H1 (cell line): ENCODE data around the gene RALGDS. TPM values are rescaled to one million over a fixed set of nuclear protein-coding genes. Genes with fewer than 3 reads are reported as not detected.

Experiments used
- CTCF ChIA-PET: fragments of 300-600 bp; sonication (Branson Sonifier 250); formaldehyde crosslinking; loops from one replicate; lab custom pipeline; 2021; ENCODE audit not compliant: partially characterized antibody; lab: Charles Lee
- POLR2A ChIA-PET: fragments of 300-600 bp; sonication (Branson Sonifier 250); formaldehyde crosslinking; loops from one replicate; lab custom pipeline; 2021; ENCODE audit warnings: inconsistent platforms; ENCODE audit not compliant: partially characterized antibody; lab: Charles Lee
- DNase-seq, 2 experiments: peaks; one replicate each; pipeline versions ENCODE4 v3.0.0 to v3.0.0-alpha.2; 2010 to 2022; ENCODE audit warnings: low spot score in 2 of 2, low read depth in 1 of 2, mixed read lengths in 1 of 2
- FAIRE-seq: peaks from 2 replicates; lab custom pipeline; 2011; peaks lifted over from hg19 to GRCh38; lab: Jason Lieb, UNC
- H2AFZ ChIP-seq: 2 replicates; pipeline ENCODE4 v1.8.1; 2012; ENCODE audit warnings: low read length, inconsistent platforms
- H2AK5ac ChIP-seq: 2 replicates; pipeline ENCODE4 v1.6.1; 2013; ENCODE audit warnings: low read depth, low read length
- H2BK120ac ChIP-seq: replicated peaks from 2 replicates; pipeline ENCODE3; 2013; ENCODE audit warnings: low read depth, low read length, inconsistent platforms
- H2BK12ac ChIP-seq: 2 replicates; pipeline ENCODE4 v1.6.1; 2013; ENCODE audit warnings: low read depth, low read length
- H2BK15ac ChIP-seq: 2 replicates; pipeline ENCODE4 v1.6.1; 2013; ENCODE audit warnings: low read length
- H2BK20ac ChIP-seq: 2 replicates; pipeline ENCODE4 v1.6.1; 2013; ENCODE audit warnings: low read length
- H2BK5ac ChIP-seq: 2 replicates; pipeline ENCODE4 v1.6.1; 2013; ENCODE audit warnings: low read depth, low read length
- H3K14ac ChIP-seq: 2 replicates; pipeline ENCODE4 v1.6.1; 2013; ENCODE audit warnings: inconsistent platforms; ENCODE audit not compliant: insufficient read length
- H3K18ac ChIP-seq: 2 replicates; pipeline ENCODE4 v1.6.1; 2013; ENCODE audit warnings: low read length; ENCODE audit errors: extremely low read depth
- H3K23ac ChIP-seq: 2 replicates; pipeline ENCODE4 v1.6.1; 2013; ENCODE audit warnings: inconsistent platforms; ENCODE audit not compliant: insufficient read length
- H3K23me2 ChIP-seq: 2 replicates; pipeline ENCODE4 v1.6.1; 2013; ENCODE audit warnings: low read depth, low read length
- H3K27ac ChIP-seq: 2 replicates; pipeline ENCODE4 v1.6.1; 2011; ENCODE audit warnings: low read depth, low read length, inconsistent platforms
- H3K27me3 ChIP-seq, 4 experiments: replicated peaks in 1 of 4; 1 replicate in 1 of 4; 2 replicates in 3 of 4; pipeline versions ENCODE4 v1.6.1 to v1.8.1; 2011 to 2013; ENCODE audit warnings: low read length in 3 of 4, mild to moderate bottlenecking in 3 of 4, inconsistent platforms in 2 of 4, mixed read lengths in 2 of 4, moderate library complexity in 1 of 4; ENCODE audit not compliant: control insufficient read depth in 3 of 4, insufficient read depth in 3 of 4; ENCODE audit errors: extremely low read depth in 1 of 4
- H3K36me3 ChIP-seq, 4 experiments: 2 replicates each; pipeline versions ENCODE4 v1.6.1 to v1.8.1; 2011 to 2013; ENCODE audit warnings: mild to moderate bottlenecking in 4 of 4, low read length in 3 of 4, moderate library complexity in 2 of 4, control low read depth in 1 of 4, inconsistent platforms in 1 of 4; ENCODE audit not compliant: insufficient read depth in 4 of 4, control insufficient read depth in 2 of 4
- H3K4ac ChIP-seq: replicated peaks from 2 replicates; pipeline ENCODE3; 2013; ENCODE audit warnings: low read length, low read depth, mixed read lengths, inconsistent platforms; ENCODE audit not compliant: insufficient read length
- H3K4me1 ChIP-seq, 4 experiments: replicated peaks in 1 of 4; 1 replicate in 1 of 4; 2 replicates in 3 of 4; pipeline versions ENCODE4 v1.6.1 to v1.8.1; 2011 to 2013; ENCODE audit warnings: low read length in 3 of 4, inconsistent platforms in 2 of 4, mixed read lengths in 1 of 4; ENCODE audit not compliant: insufficient read depth in 4 of 4, control insufficient read depth in 3 of 4
- H3K4me2 ChIP-seq, 2 experiments: 2 replicates each; pipeline versions ENCODE4 v1.6.1 to v1.8.1; 2011 to 2013; ENCODE audit warnings: low read depth in 2 of 2, low read length in 2 of 2, control low read depth in 1 of 2, inconsistent platforms in 1 of 2, mild to moderate bottlenecking in 1 of 2; ENCODE audit not compliant: insufficient read depth in 1 of 2
- H3K4me3 ChIP-seq, 4 experiments: fragments of 200-600, 300-600 bp in 1 of 4; sonication (generic), shearing (Covaris generic), sonication (Bioruptor Twin) in 1 of 4; 2 replicates each; pipeline versions ENCODE4 v1.5.1 to v1.8.1; 2011 to 2016; ENCODE audit warnings: low read length in 4 of 4, low read depth in 3 of 4, control low read depth in 2 of 4, inconsistent platforms in 2 of 4, mild to moderate bottlenecking in 2 of 4, mixed read lengths in 1 of 4, moderate library complexity in 1 of 4; ENCODE audit not compliant: insufficient read depth in 2 of 4; ENCODE audit errors: extremely low read depth in 1 of 4
- H3K56ac ChIP-seq: replicated peaks from 2 replicates; pipeline ENCODE3; 2013; ENCODE audit warnings: low read depth, mild to moderate bottlenecking, mixed read lengths, low read length, inconsistent platforms; ENCODE audit not compliant: insufficient read length
- H3K79me1 ChIP-seq: 2 replicates; pipeline ENCODE4 v1.6.1; 2013; ENCODE audit warnings: low read depth, low read length, control low read depth
- H3K79me2 ChIP-seq, 2 experiments: 2 replicates each; pipeline versions ENCODE4 v1.6.1 to v1.8.1; 2012 to 2013; ENCODE audit warnings: low read length in 2 of 2, mild to moderate bottlenecking in 2 of 2, inconsistent platforms in 1 of 2; ENCODE audit not compliant: insufficient read depth in 2 of 2, control insufficient read depth in 1 of 2
- H3K9ac ChIP-seq, 4 experiments: replicated peaks in 1 of 4; 1 replicate in 1 of 4; 2 replicates in 3 of 4; pipeline versions ENCODE4 v1.6.1 to v1.8.1; 2011 to 2013; ENCODE audit warnings: low read depth in 3 of 4, low read length in 3 of 4, control low read depth in 2 of 4, mild to moderate bottlenecking in 2 of 4, moderate library complexity in 2 of 4, inconsistent platforms in 1 of 4; ENCODE audit errors: extremely low read depth in 1 of 4
- H3K9me3 ChIP-seq, 2 experiments: 2 replicates each; pipeline versions ENCODE4 v1.6.1 to v1.8.1; 2012 to 2013; ENCODE audit warnings: mild to moderate bottlenecking in 2 of 2, moderate library complexity in 2 of 2, control low read depth in 1 of 2, inconsistent platforms in 1 of 2, low read depth in 1 of 2, low read length in 1 of 2, mixed read lengths in 1 of 2; ENCODE audit not compliant: insufficient read depth in 2 of 2
- H4K20me1 ChIP-seq, 2 experiments: replicated peaks in 1 of 2; 2 replicates each; pipeline versions ENCODE3 to v1.8.1; 2011 to 2013; ENCODE audit warnings: inconsistent platforms in 2 of 2, low read length in 2 of 2, mild to moderate bottlenecking in 1 of 2; ENCODE audit not compliant: insufficient read depth in 2 of 2, control insufficient read depth in 1 of 2
- H4K5ac ChIP-seq: 2 replicates; pipeline ENCODE4 v1.6.1; 2013; ENCODE audit warnings: low read length, low read depth, mixed read lengths, inconsistent platforms; ENCODE audit not compliant: insufficient read length
- H4K8ac ChIP-seq: 2 replicates; pipeline ENCODE4 v1.8.0; 2013; ENCODE audit warnings: mild to moderate bottlenecking, moderate library complexity, low read length, inconsistent platforms; ENCODE audit not compliant: insufficient read depth; ENCODE audit errors: extremely low read depth
- H4K91ac ChIP-seq: replicated peaks from 2 replicates; pipeline ENCODE3; 2013; ENCODE audit warnings: low read length, mixed read lengths, inconsistent platforms; ENCODE audit not compliant: insufficient read length
- GABPA ChIP-seq: IDR thresholded peaks from 2 replicates; pipeline ENCODE4 v1.6.1; 2011; ENCODE audit warnings: mild to moderate bottlenecking, low read length, moderate library complexity, borderline replicate concordance; ENCODE audit not compliant: insufficient read depth
- KDM5A ChIP-seq: fragments of 200-600 bp; IDR thresholded peaks from 2 replicates; pipeline ENCODE4 v1.7.1; 2012; ENCODE audit warnings: mild to moderate bottlenecking, low read length, inconsistent platforms, mixed read lengths
- POLR2AphosphoS5 ChIP-seq: IDR thresholded peaks from 2 replicates; pipeline ENCODE4 v1.6.1; 2011; ENCODE audit warnings: low read depth, low read length
- WGBS, 2 experiments: shearing (Covaris generic) in 1 of 2; methylation state at CpG; one replicate each; pipeline versions ENCODE4 v1.1.6 to v1.1.7; 2013 to 2015; ENCODE audit warnings: low lambda C conversion rate in 2 of 2, mixed read lengths in 2 of 2, inconsistent platforms in 1 of 2, low coverage in 1 of 2, missing lambda C conversion rate in 1 of 2; ENCODE audit not compliant: insufficient replicate concordance in 2 of 2, insufficient coverage in 1 of 2, insufficient read length in 1 of 2; ENCODE audit errors: extremely low coverage in 1 of 2, missing lambda C conversion rate in 1 of 2; 5-methylcytosine and 5-hydroxymethylcytosine counted together
- polyA plus RNA-seq, 7 experiments: library from polyadenylated mRNA; depleted of rRNA in 3 of 7; stranded (reverse) in 5 of 7; unstranded in 2 of 7; fragments of >200 nt in 5 of 7; fragments of 200-250 nt in 2 of 7; gene quantifications; 1 replicate in 5 of 7; 2 replicates in 1 of 7; 4 replicates in 1 of 7; pipeline versions ENCODE4 v1.2.1 to v1.2.3, GENCODE V29; 2011 to 2013; ENCODE audit warnings: missing spikeins in 2 of 7, mixed read lengths in 2 of 7
- total RNA-seq: library from RNA; stranded (reverse); fragmentation: NEBNext Ultra II Directional; extraction: Animal tissue kit (Norgen Biotek cat#: 25700); gene quantifications from 2 replicates; pipeline ENCODE4 v1.2.1, GENCODE V29; 2021

The RALGDS gene
- total and polyA plus RNA-seq, 2 of the 8 experiments (the other 6 are each of a cell fraction or from before 2014, with no cell fraction given), result 14.5 to 25.5 TPM

DNA sequence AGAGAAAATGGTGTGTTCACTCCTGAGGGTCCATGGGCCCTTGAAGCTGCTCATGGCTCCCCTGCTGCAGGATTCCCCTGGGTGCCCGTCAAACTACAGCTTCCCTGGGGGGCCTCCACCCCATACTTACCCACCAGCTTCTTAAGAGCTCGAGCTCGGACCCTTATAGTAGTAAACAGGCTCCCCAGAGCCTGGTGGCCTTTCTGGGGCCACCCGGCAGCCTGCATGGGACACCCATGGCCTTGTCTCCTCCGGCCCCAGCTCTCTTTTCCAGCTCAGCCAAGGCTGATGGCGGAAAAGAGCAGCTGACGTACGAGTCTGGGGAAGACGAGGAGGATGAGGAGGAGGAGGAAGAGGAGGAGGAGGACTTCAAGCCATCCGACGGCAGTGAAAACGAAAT lies 63.5 kb downstream of the RALGDS start:
- H3K9ac ChIP-seq, result no peak overlapping the region
- POLR2A ChIA-PET, result interaction anchor here (1.0 to 1.3 kb wide), 2 partner anchors 10 to 23 kb away, joined by 3 read pairs; no protein-coding TSS in a partner anchor
- no peak overlapping the region for H2BK120ac ChIP-seq
- peaks cover 0 to 6% of the 10 kb centered on the region in 2 experiments for H4K20me1 ChIP-seq
- H2BK12ac ChIP-seq, result no peak overlapping the region
- no peaks in the 10 kb centered on the region for H3K27me3 ChIP-seq
- H2BK15ac ChIP-seq, result no peak overlapping the region
- H3K4me2 ChIP-seq, result no peak overlapping the region
- no peaks in the 10 kb centered on the region for H3K9me3 ChIP-seq
- H2BK5ac ChIP-seq, result no peak overlapping the region
- CTCF ChIA-PET, result interaction anchor here (0.5 to 1.8 kb wide), 4 partner anchors 17 to 129 kb away, joined by 3 to 7 read pairs (median 6); no protein-coding TSS in a partner anchor
- H3K18ac ChIP-seq, result no peak overlapping the region
- no peak overlapping the region for H3K4ac ChIP-seq
- 94% methylated on average over 6 of the region's 12 CpGs; no CpG with 5 or more reads in 1 of the 2 experiments for WGBS, 2 experiments
- peaks cover 6 to 23% (median 13%) of the 10 kb centered on the region in 4 experiments for H3K4me1 ChIP-seq
- no peak overlapping the region for H2AFZ ChIP-seq
- H4K91ac ChIP-seq, result no peak overlapping the region
- H3K27ac ChIP-seq, result no peak overlapping the region
- H3K79me1 ChIP-seq, result 0 out of 2 replicates have a peak, but pooled peaks cover 2% of the 10 kb centered on the region
- no peak overlapping the region for H3K23ac ChIP-seq
- FAIRE-seq (no peak), DNase-seq (no peak)
- H2BK20ac ChIP-seq, result no peak overlapping the region
- H3K23me2 ChIP-seq, result no peaks in the 10 kb centered on the region
- peaks cover 15 to 37% (median 29%) of the 10 kb centered on the region in 4 experiments; a peak in 7 of 8 replicates for H3K36me3 ChIP-seq
- TF ChIP-seq POLR2AphosphoS5 (no peak; the same call in 1 of the 2 replicates), GABPA (no peak), KDM5A (no peak)
- no peak overlapping the region for H3K56ac ChIP-seq
- no peak overlapping the region for H4K8ac ChIP-seq
- no peak overlapping the region for H4K5ac ChIP-seq
- H3K4me3 ChIP-seq, result no peak overlapping the region
- H3K79me2 ChIP-seq, result no peaks in the 10 kb centered on the region
- no peak overlapping the region for H3K14ac ChIP-seq
- no peak overlapping the region for H2AK5ac ChIP-seq
